ENCODE measurements around the gene KRT76.

KRT76 gene

GRCh38 chr12:52741375-52742195, 35.6 kb downstream of the KRT76 start:
- DNase-seq (ENCODE audit: low spot score) = peak; percentile 62
- ChIA-PET POLR2A (ENCODE audit: low non-redundant PET) (no interaction called here), CTCF (interaction anchor here (0.7 kb wide), 1 partner anchor 313 kb away, joined by 4 read pairs; no protein-coding TSS in a partner anchor)
- H3K27ac ChIP-seq = no peak overlapping the region
- TF ChIP-seq CTCF (conservative IDR thresholded peaks at IDR 0.05; ENCODE audit: low read depth) = no peak

DNA sequence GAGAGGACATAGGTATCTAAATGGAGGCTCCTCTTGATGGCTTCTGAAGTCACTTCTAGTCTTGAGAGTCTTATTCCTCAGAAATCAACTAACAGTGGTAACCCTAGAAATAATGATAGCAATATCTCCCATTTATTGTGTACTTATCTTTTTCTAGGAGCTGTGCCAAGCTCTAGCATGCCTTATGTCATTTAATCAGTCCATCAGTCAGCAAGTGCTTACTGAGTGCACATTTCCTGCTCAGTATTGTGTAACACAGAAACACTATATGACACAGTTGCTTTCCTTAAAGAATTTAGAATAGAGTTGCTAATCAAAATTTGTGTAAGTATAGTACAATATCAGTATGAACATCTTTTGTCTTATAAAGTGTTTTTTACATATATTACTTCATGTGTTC, 36.6 kb downstream of the KRT76 start:
- POLR2A ChIA-PET (ENCODE audit: low non-redundant PET) = no interaction called here
- H3K27ac ChIP-seq = no peak overlapping the region
- no peak for DNase-seq (ENCODE audit: low spot score)
- CTCF ChIA-PET = interaction anchor here (0.6 to 0.7 kb wide), 3 partner anchors 25 to 312 kb away, joined by 4 read pairs; no protein-coding TSS in a partner anchor
- TF ChIP-seq CTCF (conservative IDR thresholded peaks at IDR 0.05; ENCODE audit: low read depth) = no peak

DNA sequence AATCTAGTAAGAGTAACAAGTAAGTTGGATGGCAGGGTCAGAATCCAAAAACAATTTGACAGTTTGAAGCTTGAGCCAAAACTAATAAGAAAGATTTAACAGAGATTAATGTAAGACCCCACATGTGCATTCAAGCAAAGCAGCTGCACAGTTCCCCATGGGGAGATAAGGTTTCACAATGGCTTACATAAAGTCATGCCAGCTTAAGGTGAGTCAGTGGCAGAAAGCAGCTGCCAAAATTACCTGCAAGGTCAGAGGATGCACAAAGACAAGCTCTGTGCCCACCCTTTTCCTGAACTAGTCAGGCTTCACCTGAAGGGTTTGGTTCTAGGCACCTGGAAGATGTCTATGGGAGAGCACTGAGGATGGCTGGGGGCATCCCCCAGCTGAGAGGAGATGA, 37.2 kb downstream of the KRT76 start:
- no peak for TF ChIP-seq CTCF (conservative IDR thresholded peaks at IDR 0.05; ENCODE audit: low read depth)
- ChIA-PET POLR2A (ENCODE audit: low non-redundant PET) (no interaction called here), CTCF (interaction anchor here (0.6 to 0.7 kb wide), 3 partner anchors 14 to 127 kb away, joined by 4 to 6 read pairs (median 4); no protein-coding TSS in a partner anchor)
- no peak overlapping the region for H3K27ac ChIP-seq
- DNase-seq (ENCODE audit: low spot score) = no peak

DNA sequence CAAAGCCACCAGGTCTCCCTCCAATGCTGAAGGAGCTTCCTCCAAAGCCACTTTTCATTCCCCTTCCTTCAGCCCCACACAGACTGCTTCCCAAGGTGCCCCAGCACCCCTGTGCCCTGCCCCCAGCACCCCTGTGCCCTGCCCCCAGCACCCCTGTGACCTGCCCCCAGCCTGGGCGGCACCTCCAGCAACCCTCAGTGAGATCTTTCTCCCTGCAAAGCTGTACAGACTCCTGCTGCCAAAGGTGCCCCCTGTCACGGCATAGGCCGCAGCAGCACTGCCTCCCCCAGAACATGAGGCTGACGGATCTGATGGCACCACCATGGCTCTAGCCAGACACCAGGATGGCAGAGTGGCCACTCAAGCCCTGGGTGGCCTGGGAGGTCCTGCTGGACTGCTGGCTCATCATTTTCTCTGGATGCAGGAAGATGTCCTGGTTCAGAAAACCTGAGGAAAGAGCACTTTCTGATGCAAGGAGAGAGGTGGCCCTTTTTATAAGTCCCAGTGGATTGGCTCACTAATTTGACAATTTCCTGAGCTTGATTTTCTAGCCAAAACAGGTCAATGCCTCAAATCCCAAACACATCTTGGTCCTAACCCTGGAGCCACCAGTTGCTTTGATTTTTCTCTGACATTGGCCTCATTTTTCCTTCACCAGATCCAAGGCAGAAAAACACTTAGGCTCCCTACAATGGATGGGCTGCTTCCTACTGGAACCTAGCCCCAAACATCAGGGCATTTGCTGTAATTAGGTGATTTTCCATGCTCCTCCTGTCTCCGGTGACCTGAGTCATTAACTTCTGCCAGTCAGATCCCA, 41.1 kb downstream of the KRT76 start:
- CTCF ChIA-PET = no interaction called here
- no peak for DNase-seq (ENCODE audit: low spot score)
- POLR2A ChIA-PET (ENCODE audit: low non-redundant PET) = no interaction called here
- TF ChIP-seq CTCF (conservative IDR thresholded peaks at IDR 0.05; ENCODE audit: low read depth) = no peak
- no peak overlapping the region for H3K27ac ChIP-seq

- ChIA-PET POLR2A (ENCODE audit: low non-redundant PET) (no interaction called here), CTCF (no interaction called here)
- no peak for TF ChIP-seq CTCF (conservative IDR thresholded peaks at IDR 0.05; ENCODE audit: low read depth)
- H3K27ac ChIP-seq = no peak overlapping the region
- DNase-seq (ENCODE audit: low spot score) = no peak
Observed at GRCh38 chr12:52735106-52735505, 42.0 kb downstream of the KRT76 start.

- ChIA-PET POLR2A (ENCODE audit: low non-redundant PET) (no interaction called here), CTCF (no interaction called here)
- no peak for DNase-seq (ENCODE audit: low spot score)
- no peak overlapping the region for H3K27ac ChIP-seq
- TF ChIP-seq CTCF (conservative IDR thresholded peaks at IDR 0.05; ENCODE audit: low read depth) = no peak
Observed at GRCh38 chr12:52730793-52731192, 46.4 kb downstream of the KRT76 start.

Measured in RWPE1 (cell line).